HG03442 (cell line): ENCODE data around the gene SERINC5.
"Not testable (repeated sequence)": the region's sequence is repeated elsewhere in the genome, so short reads cannot be mapped to it uniquely, and the experiment has no call there.

Experiments
- ATAC-seq: cut with Tn5 transposase; IDR thresholded peaks from one replicate; pipeline ENCODE4 v1.9.1; 2021; ENCODE audit warnings: mild to moderate bottlenecking, moderate library complexity; ENCODE audit not compliant: unreplicated experiment

SERINC5 gene

DNA sequence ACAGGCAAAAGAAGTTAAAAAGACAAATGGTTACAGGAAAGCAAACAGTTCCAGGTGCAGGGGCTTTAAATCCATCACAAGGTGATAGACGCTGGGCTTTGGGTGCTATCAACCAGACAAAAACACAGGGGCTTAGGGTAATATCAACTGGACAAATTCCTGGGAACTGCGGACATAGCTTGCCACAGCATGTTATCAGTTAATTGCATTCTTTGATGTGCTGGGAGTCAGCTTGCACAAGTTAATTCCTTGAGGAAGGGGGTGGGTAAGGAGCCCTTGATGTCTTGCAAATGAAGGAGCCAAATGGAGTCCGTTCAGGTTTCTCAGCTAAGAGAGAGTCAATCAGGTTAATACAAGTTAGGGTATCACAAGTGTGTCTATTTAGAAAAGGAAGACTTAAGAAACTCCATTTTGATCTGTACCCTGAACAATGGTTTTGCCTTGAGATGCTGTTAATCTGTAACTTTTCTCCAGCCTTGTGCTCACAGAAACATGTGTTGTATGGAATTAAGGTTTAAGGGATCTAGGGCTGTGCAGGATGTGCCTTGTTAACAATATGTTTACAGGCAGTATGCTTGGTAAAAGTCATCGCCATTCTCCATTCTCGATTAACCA is 144.4 kb downstream of the SERINC5 start:
- ATAC-seq, result not testable (repeated sequence)

DNA sequence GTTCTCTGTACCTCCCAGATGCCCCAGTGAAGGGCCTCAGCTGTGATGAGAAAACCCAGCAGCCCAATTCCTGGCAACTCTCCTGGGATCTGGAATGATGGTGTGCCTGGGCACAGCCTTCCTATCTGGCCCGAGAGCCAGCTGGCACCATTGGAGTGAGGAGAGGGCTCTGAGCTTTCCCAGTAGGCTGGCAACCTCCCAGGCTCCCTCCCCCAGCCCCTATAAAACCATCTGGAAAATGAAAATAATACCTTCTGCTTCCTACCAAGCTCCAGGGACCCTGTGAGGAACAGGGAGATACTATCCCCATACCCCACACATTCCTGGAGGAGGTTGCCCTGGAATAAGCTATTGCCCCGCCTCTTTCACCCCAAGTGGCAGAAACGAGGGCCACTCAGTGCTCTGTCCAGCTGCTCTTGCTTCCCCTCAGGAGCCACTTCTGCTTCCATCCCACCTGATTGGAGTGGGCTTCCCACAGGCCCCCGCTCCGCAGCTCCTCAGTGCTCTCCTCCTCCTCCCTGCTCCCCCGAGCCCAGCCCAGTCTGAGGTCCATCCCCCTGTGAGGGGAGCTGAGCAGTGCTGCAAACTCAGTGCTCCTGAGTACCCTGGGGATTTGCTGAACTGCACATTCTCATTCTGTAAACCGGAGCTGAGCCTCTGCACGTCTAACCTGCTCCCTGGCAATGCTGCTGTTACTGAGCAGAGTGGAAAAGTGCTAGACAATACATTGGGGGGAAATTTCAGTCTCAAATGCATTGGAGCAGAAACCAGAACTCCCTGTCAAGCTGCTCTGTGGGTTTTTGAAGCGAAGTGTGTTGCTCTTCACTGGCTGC is 146.0 kb downstream of the SERINC5 start:
- ATAC-seq, result peak; percentile 68

DNA sequence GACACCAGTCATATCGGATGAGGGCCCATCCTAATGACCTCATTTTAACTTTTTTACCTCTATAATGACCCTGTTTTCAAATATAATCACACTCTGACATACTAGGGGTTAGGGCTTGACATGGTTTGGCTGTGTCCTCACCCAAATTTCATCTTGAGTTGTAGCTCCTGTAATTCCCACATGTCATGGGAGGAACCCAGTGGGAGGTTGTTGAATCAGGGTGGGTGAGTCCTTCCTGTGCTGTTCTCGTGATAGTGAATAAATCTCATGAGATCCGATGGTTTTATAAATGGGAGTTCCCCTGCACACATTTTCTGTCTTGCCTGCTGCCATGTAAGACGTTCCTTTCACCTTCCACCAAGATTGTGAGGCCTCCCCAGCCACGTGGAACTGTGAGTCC is 148.9 kb downstream of the SERINC5 start:
- no peak for ATAC-seq

DNA sequence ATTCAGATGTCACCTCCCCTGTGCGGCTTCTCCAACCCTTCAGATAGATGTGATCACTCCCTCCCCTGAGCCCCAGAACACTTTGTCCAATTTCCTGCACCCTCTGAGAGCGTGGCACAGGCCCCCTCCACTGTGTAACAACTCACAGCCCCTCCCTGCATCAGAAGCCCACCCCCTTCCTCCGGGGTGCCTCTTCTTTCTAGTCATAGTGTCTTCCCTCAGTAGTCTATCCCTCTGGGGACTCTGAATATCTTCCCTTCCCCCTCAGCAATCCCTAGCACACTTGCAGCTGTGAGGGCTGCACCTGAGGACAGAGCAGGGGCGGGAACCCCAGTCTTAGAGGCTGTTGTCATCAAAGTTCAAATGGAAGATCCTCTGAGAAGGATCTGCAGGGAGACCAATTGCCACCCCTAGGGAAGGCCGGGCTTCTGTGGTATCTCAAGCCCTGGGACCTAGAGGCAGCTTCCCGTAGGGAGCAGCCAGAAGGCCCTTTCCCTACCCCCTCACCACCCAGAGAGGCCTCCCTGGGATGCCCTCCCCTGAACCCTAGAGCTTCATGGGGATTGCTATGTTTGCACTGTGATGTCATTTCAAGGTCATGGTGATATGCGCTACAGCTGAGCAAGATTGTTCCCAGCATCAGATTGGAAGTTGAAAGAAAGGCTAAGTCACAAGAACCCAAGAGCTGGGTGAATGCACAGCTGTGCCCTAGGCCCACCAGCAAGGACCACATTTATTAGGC is 150.0 kb downstream of the SERINC5 start:
- no peak for ATAC-seq

DNA sequence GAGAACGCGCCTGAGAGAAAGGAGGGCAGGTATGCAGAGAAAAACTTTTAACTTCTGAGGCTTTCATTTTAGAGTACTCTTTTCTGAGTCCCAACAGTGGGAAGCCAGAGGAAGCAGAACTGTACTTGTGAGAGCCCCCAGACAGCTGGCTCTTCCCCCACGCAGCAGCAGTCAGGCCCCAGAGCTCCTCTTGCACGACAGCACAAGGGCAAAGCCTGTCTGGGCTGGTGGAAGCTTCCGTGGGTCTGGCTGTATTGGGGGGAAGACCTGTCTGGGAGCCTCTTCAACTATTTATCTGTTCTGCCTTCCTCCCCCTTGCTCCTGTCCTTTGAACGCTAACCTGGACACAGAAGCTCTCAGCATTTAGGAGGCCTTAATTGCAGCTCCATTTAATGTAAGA is 152.5 kb downstream of the SERINC5 start:
- ATAC-seq, result no peak

DNA sequence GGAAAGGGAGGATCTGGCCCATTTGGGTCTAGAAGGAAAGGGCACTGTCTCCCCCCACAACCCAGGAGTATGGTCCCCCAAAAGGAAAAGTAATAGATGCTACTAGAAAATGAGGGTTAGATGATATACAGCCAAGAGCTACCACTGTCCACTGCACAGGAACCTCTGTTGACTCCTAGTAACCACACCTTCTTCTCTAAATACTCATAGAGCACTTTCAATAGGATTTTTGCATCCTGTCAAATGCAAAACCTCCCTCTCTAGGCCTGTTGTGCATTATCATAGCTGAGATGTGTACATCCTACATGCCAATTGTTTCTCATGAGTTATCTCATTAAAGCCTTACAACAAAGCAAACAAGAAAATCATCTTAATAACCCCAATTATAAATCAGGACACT is 153.9 kb downstream of the SERINC5 start:
- ATAC-seq, result peak; percentile 88

DNA sequence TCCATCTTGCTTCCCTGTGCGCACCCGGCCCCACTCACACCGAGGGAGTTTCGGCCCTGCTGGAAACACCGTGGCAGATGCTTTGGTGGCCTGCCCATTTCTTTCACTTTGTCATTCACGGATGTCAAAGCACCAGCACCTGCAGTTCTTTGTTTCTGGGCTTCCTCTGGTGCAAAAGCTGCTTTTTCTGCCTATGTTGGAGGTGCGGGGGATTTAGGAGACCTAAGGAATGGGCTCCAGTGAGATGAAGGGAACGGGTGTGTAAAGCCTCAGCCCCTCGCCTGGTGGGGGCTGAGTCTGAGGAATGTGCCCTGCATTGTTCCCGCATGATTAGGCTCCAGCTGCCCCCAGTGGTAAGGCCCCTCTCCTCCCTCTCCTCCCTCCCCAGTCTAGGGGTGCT is 158.4 kb downstream of the SERINC5 start:
- no peak for ATAC-seq

DNA sequence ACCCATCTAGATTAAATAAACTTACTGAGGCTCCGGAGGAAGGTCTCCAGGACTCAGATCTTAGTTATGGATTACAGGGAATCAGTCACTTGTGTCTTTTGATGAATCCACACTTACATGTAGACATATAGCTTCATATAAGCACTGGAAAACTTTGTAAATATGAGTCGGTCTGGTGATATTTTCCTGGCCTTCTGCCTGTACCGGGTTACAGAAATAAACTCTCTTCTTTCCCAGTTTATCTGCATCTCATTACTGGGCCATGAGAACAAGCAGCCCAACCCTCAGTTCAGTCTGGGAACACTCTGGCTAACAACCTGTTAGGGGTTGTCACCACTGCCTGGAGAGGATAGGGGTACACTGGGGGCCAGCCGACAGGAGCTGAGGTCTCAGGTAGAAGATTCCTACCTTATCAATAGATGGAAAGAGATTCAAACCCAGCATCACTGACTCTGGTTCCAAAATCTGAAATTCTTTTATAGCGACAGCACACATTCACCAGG is 161.6 kb downstream of the SERINC5 start:
- no peak for ATAC-seq

DNA sequence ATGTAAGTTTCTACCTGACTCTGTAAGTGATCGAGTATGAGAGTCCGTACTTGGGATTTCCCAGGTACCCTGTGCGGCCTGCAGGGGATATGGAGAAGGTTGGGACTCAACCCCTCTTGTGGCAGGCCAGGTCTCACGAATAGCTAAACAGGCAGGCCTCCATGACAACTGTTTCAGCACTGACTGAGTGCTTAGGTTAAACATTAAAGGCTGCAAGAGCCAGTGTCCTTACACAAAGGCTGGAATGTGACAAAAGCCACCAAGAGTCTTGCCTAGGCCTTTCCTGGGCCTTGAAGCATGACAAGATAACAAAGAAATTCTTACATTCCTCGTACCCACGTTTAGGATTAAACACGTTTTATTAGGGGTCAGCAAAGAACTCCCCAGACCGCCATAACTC is 162.1 kb downstream of the SERINC5 start:
- ATAC-seq, result no peak

DNA sequence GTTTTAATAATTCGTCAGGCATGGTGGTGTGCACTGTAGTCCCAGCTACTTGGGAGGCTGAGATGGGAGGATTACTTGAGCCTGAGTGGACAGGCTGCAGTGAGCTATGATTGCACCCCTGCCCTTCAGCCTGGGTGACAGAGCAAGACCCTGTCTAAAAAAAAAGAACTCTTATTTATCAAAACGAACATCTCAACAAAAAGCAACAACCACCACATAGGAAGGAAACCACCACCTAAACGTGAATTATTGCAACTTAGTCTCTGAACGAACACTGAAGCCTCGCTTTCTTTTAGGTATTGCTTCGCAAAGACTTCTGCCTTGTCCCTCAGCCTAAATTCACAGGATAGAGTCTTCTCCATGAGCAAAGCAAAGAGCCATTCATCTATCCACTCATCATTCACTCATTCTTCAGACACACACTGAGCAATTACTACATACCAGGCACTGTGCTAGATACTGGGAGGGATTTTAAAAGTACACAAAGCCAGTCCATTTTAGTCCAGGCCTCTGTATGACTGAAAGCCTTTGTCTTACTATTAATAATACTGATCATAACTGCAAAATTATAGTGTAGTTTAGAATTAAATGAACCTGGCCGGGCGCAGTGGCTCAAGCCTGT is 163.3 kb downstream of the SERINC5 start:
- no peak for ATAC-seq

DNA sequence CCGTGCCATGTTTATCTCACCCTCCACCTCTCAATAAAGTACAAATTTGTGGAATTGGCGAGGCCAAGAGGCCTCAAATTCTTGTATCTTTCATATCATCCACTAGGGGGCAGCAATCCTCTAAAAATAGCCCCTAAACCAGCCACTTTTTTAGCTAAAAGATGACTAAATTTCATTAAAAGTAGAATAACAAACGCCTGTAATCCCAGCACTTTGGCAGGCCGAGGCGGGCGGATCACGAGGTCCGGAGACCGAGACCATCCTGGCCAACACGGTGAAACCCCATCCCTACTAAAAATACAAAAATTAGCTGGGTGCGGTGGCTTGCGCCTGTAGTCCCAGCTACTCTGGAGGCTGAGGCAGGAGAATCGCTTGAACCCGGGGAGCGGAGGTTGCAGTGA is 164.1 kb downstream of the SERINC5 start:
- ATAC-seq, result not testable (repeated sequence)

DNA sequence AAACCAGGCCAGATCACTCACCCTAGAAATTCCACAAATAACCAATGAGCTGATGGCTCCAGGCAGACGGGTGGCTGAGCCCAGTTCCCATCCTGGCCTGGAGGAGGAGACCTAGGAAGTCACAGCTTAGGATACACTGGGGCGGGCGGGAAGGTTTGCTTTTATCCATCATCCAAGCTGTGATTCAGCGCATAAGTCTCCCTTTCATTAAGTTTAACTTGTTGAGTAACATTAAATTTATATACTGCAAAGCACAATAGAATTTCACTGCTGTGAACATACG is 165.0 kb downstream of the SERINC5 start:
- ATAC-seq, result no peak

DNA sequence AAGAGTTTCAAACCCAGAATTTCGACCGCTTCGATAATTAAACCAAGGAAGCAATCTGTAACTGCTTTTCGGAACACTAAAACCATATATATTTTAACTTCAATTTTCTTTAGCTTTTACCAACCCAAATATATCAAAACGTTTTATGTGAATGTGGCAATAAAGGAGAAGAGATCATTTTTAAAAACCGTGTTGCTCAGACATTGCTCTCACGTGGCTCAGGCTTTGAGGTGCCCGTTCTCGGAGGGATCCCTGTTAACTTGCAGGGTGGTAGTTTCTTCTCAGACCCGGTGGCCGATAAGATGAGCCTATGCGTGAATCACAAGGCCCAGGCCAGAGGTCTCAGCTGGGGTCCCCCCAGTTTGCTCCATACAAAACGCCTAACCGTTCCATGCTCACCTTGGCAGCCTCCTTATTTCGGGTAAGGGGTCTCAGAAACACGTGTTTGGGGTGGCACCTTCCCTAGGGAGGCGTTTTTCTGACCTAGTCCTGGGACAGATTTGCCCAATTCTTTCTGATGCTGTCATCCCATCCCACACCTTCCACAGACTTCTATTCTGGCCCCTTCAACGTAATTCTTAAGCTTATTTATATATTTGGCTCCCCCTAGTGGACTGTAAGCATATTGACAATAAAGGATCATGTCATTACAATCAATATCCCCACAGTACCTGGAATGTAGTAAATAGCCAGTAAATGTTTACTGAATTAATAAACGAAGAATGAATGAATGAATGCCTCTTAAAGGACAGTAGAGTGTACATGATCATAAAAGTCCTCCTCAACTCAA is 172.6 kb downstream of the SERINC5 start:
- ATAC-seq, result no peak

DNA sequence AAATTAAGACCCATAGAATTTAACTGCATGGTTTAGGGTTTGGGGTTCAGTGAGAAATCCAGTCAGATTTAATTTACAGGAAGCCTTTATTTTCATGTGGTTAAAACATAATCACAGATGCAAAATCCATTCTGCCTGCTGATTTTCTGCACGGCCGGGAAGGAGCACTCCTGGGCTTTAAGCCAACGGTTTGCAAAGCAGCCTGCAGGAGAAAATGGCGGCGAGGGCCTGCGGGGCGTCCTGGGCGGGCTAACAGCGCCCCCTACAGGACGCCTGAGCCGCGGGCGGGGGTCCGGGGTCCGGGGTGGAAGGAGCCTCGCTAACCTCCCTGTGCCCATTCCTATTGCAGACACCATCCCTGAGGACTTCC is 173.1 kb downstream of the SERINC5 start:
- ATAC-seq, result no peak

DNA sequence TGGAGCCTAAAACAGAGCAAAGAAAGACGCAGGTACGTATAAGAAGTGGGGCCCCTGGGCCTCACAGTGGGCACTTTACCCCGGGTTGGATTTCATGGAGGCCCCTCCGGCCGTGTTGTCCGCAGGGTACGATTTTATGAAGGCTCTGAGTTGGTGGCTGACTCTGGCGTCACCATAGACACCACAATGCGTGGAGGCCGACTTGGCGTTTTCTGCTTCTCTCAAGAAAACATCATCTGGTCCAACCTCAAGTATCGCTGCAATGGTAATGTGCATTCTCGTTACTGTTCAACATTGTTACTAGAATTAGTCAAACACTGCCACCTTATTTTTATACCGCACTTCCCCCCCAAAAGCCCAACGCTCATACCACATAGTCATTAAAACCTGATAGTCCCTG is 173.6 kb downstream of the SERINC5 start:
- no peak for ATAC-seq

DNA sequence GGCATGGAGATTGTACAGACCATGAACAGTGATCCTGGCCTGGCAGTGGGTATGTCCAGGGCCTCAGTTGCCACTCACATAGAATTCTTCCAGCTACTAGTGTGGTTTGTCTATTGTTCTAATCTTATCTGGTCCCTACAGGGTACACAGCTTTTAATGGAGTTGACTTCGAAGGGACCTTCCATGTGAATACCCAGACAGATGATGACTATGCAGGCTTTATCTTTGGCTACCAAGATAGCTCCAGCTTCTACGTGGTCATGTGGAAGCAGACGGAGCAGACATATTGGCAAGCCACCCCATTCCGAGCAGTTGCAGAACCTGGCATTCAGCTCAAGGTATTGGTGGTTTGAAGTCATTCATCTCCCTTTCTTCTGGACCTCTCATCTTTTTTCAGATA is 176.9 kb downstream of the SERINC5 start:
- no peak for ATAC-seq

DNA sequence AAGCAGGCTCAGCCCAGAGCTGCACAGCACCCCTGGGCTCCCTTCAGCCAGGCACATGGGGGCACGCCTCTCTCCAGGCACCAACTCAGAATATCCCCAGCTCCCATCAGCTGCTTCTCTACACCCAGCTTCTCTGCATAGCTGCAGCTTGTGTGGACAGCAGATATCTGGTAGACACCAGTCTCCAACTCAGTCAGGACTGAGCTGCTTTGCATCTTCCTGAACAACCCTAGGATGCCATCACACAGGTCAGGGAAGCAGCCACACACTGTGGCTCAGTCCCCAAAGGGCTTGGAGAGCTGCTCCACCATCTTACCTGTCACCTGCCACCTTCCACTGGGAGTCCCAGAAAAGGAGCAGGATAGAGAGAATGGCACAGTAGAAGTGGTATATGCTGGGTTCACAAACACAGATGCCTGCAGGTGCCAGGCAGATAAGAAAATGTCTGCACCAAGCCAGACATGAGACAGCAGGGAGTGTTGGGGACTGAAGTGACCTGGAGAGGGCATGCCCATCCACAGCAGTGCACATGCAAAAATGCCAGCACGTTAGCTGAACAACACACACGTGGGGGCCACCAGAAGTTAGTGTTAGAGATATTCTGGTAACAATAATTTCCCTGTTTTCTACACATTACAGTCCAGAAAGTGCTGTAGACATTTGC is 178.7 kb downstream of the SERINC5 start:
- ATAC-seq, result no peak

DNA sequence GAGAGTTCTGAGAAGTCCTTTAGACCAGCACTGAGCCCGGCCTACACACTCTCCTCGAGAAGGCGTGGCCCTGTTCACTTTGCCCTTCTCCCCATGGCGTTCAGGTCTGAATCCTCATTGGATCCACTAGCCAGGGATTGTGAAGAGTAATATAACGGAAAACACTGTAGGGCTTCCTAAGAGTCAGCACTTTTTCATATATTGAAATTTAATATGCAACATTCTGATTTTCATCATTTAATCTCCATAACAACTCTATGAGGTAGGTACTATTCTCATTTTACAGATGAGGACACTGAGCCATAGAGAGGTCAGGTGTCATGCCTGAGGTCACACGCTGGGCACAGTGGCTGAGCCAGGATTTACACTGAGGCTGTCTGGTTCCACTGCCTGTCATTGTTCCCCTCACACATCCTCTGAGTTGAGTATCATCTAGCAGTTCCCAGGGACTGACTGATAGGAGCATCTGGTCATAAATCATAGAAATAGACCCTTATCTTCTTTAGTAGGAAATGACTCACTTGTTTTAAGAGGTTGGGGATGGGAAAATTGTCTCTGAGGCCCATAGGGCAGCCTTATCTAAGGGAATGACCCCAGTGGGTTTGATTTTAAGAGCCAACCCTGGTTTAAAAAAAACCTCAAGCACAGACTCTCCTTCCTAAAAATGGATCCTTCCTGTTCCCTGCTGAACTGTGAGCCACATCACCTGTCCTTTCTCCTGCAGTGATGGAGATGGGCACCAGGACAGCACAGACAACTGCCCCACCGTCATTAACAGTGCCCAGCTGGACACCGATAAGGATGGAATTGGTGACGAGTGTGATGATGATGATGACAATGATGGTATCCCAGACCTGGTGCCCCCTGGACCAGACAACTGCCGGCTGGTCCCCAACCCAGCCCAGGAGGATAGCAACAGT is 179.5 kb downstream of the SERINC5 start:
- ATAC-seq, result no peak
